Activated effector memory CD4-positive, alpha-beta T cell treated with anti-CD3 and anti-CD28 coated beads, Interleukin-2, amount 50 U/mL, for 16 hours (primary cell): Measurements from ENCODE around the gene COPG1.

Experiments
- DNase-seq: peaks from one replicate; pipeline ENCODE4 v3.0.0-alpha.2; 2020

COPG1 gene

GRCh38 chr3:129240436-129240835 is 9.0 kb upstream of the COPG1 start:
- no peak for DNase-seq

GRCh38 chr3:129245141-129245540 is 4.3 kb upstream of the COPG1 start:
- DNase-seq, result no peak

- peak; percentile 87 for DNase-seq
Observed at GRCh38 chr3:129245641-129246306, 3.6 kb upstream of the COPG1 start.

GRCh38 chr3:129246636-129247035 is 2.8 kb upstream of the COPG1 start:
- no peak for DNase-seq

- DNase-seq, result no peak
Observed at GRCh38 chr3:129248286-129248979, 973 bp upstream of the COPG1 start.

GRCh38 chr3:129252748-129253147 is 3.3 kb downstream of the COPG1 start:
- DNase-seq, result no peak

- no peak for DNase-seq
Observed at GRCh38 chr3:129254536-129255230, 5.3 kb downstream of the COPG1 start.

GRCh38 chr3:129256270-129256669 is 6.9 kb downstream of the COPG1 start:
- no peak for DNase-seq

GRCh38 chr3:129257609-129258008 is 8.2 kb downstream of the COPG1 start:
- no peak for DNase-seq

GRCh38 chr3:129259612-129260477 is 10.4 kb downstream of the COPG1 start:
- peak; percentile 36 for DNase-seq

- peak; percentile 48 for DNase-seq
Observed at GRCh38 chr3:129260606-129261005, 11.2 kb downstream of the COPG1 start.

- peak; percentile 1 for DNase-seq
Observed at GRCh38 chr3:129261894-129262293, 12.5 kb downstream of the COPG1 start.

- DNase-seq, result peak; percentile 37
Observed at GRCh38 chr3:129263161-129263910, 13.9 kb downstream of the COPG1 start.

GRCh38 chr3:129264994-129265393 is 15.6 kb downstream of the COPG1 start:
- peak; percentile 22 for DNase-seq

- DNase-seq, result peak; percentile 25
Observed at GRCh38 chr3:129266651-129267050, 17.2 kb downstream of the COPG1 start.

GRCh38 chr3:129268396-129268795 is 19.0 kb downstream of the COPG1 start:
- DNase-seq, result peak; percentile 52

- DNase-seq, result no peak
Observed at GRCh38 chr3:129271674-129272073, 22.3 kb downstream of the COPG1 start.

- DNase-seq, result no peak
Observed at GRCh38 chr3:129276385-129276784, 27.0 kb downstream of the COPG1 start.

GRCh38 chr3:129277829-129278271 is 28.4 kb downstream of the COPG1 start:
- DNase-seq, result no peak

GRCh38 chr3:129278439-129278965 is 29.1 kb downstream of the COPG1 start, which contains the start of gene HMCES:
Gene HMCES, plus strand, starts transcription at chr3:129278870. Its CDS starts 863 bp downstream, at chr3:129279733.
- peak; percentile 97 for DNase-seq
